GM12801 (cell line): ENCODE measurements around the gene XKR7.

ENCODE experiments used
- CTCF ChIP-seq: IDR thresholded peaks from one replicate; pipeline ENCODE4 v1.5.1; 2011; ENCODE audit warnings: control low read depth; ENCODE audit not compliant: insufficient read length; ENCODE audit errors: extremely low read depth

The XKR7 gene

GRCh38 chr20:32009564-32009963, 41.6 kb downstream of the XKR7 start:
- TF ChIP-seq CTCF = no peak

GRCh38 chr20:32010101-32010500, 42.1 kb downstream of the XKR7 start, which contains the start of gene CCM2L:
Gene CCM2L, plus strand, starts transcription at chr20:32010438. Its CDS starts 17 bp downstream, at chr20:32010455.
- no peak for TF ChIP-seq CTCF

- no peak for TF ChIP-seq CTCF
These were observed 42.7 kb downstream of the XKR7 start for GRCh38 chr20:32010666-32011065.

DNA sequence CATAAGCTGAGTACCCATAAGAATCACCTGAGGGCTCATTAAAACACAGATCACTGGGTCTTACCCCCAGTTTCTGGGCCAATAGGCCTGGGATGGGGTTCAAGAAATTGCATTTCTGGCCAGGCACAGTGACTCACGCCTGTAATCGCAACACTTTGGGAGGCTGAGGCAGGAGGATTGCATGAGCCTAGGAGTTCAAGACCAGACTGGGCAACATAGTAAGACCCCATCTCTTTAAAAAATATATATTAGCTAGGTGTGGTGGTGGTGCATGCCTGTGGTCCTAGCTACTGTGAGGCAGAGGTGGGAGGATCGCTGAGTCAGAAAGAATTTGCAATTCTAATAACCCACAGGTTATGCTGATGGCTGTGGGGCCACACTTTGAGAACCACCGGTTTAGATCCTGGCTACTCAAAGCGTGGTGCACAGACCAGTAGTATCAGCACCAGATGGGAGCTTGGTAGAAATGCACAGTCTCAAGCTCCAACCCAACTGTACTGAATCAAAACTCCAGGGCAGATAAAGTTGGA, 44.3 kb downstream of the XKR7 start:
- TF ChIP-seq CTCF = no peak

DNA sequence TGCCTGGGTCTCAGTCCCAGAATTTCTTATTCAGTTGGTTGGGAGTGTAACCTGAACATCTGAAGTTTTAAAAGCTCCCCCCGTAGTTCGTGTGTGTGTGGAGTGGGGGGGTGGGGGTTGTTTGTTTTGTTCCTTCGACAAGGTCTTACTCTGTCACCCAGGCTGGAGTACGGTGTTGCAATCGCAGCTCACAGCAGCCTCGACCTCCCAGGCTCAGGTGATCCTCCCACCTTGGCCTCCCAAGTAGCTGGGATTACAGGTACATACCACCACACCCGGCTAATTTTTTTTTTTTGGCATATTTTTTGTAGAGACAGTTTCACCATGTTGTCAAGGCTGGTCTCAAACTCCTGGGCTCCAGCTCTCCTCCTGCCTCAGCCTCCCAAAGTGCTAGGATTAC, 45.4 kb downstream of the XKR7 start:
- no peak for TF ChIP-seq CTCF

DNA sequence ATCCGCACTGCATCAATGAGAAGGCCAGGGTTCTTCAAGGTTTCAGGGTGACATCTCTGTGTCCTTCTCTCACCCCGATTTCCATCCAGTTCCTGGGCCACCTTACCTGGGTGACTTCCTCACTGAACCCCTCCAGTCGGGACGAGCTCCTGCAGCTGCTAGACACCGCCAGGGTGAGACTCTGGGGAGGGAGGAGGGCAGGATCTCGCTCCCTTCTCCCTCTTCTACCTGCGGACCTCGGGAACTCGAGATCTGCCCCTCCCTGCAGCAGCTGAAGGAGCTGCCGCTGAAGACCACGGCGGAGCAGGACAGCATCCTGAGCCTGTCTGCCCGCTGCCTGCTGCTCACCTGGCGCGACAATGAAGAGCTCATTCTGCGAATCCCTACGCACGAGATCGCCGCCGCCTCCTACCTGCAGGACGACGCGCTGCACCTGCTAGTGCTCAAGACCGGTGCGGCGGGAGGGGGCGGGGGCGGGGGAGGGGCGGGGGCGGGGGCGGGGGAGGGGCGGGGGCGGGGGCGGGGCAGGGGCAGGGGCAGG, 49.8 kb downstream of the XKR7 start:
- no peak for TF ChIP-seq CTCF

- no peak for TF ChIP-seq CTCF
These were observed 50.6 kb downstream of the XKR7 start for GRCh38 chr20:32018269-32019155.
